Panc1 (cell line): Measurements from ENCODE around the gene RAP2A. TPM values are rescaled to one million over a fixed set of nuclear protein-coding genes. Genes with fewer than 3 reads are reported as not detected.

ENCODE experiments used
- ATAC-seq: fragments of 200-7000 bp; cut with Tn5 transposase; 2 replicates; pipeline ENCODE4 v1.9.1; 2020; ENCODE audit warnings: mild to moderate bottlenecking, moderate library complexity
- BruUV-seq: library from RNA; stranded (reverse); fragments of 400-500 nt; replicated peaks from 2 replicates; lab custom pipeline; 2021; lab: Mats Ljungman, UMichigan
- CTCF ChIA-PET: fragments of 300-600 bp; sonication (Branson Sonifier 250); formaldehyde crosslinking; loops from one replicate; lab custom pipeline; 2022; ENCODE audit warnings: antibody characterized with exemption; lab: Charles Lee
- POLR2A ChIA-PET: fragments of 300-600 bp; sonication (Branson Sonifier 250); formaldehyde crosslinking; loops from one replicate; lab custom pipeline; 2022; ENCODE audit warnings: antibody characterized with exemption; lab: Charles Lee
- DNase-seq: peaks from one replicate; pipeline ENCODE4 v3.0.0-alpha.2; 2010; ENCODE audit warnings: low read depth, low spot score
- H3K27ac ChIP-seq: 2 replicates; pipeline ENCODE4 v1.5.1; 2011; ENCODE audit warnings: mild to moderate bottlenecking, low read length, inconsistent platforms
- H3K27me3 ChIP-seq: fragments of 200-500 bp; sonication (Bioruptor generic); 2 replicates; pipeline ENCODE4 v1.6.0; 2014; ENCODE audit warnings: low read length, inconsistent platforms; ENCODE audit not compliant: control insufficient read depth, insufficient read depth
- H3K36me3 ChIP-seq: fragments of 200-500 bp; sonication (Bioruptor generic); 2 replicates; pipeline ENCODE4 v1.5.1; 2014; ENCODE audit warnings: inconsistent platforms, mild to moderate bottlenecking, low read length, moderate library complexity; ENCODE audit not compliant: control insufficient read depth, insufficient read depth
- H3K4me1 ChIP-seq: 2 replicates; pipeline ENCODE4 v1.5.1; 2011; ENCODE audit warnings: inconsistent platforms, mild to moderate bottlenecking, low read length, moderate library complexity; ENCODE audit not compliant: control insufficient read depth, insufficient read depth
- H3K4me3 ChIP-seq, 2 experiments: 2 replicates each; pipeline ENCODE4 v1.5.1; 2011 to 2012; ENCODE audit warnings: low read depth in 2 of 2, low read length in 2 of 2, mild to moderate bottlenecking in 2 of 2, inconsistent platforms in 1 of 2, moderate library complexity in 1 of 2
- H3K9me3 ChIP-seq: fragments of 200-500 bp; sonication (Bioruptor generic); 2 replicates; pipeline ENCODE4 v1.5.1; 2014; ENCODE audit warnings: low read depth, mild to moderate bottlenecking, inconsistent platforms, low read length, moderate library complexity; ENCODE audit not compliant: control insufficient read depth, insufficient read depth
- CTCF ChIP-seq: fragments of 450-650 bp; IDR thresholded peaks from 2 replicates; pipeline ENCODE4 v1.5.1; 2017; ENCODE audit warnings: mild to moderate bottlenecking
- POLR2AphosphoS5 ChIP-seq: IDR thresholded peaks from 2 replicates; pipeline ENCODE4 v1.6.1; 2012; ENCODE audit warnings: mild to moderate bottlenecking, low read depth, low read length, moderate library complexity
- REST ChIP-seq, 2 experiments: IDR thresholded peaks; 2 replicates each; pipeline ENCODE4 v1.6.1; 2011 to 2012; ENCODE audit warnings: low read depth in 2 of 2, control low read depth in 1 of 2, low read length in 1 of 2, mild to moderate bottlenecking in 1 of 2, moderate library complexity in 1 of 2; ENCODE audit not compliant: insufficient read depth in 1 of 2
- SIN3A ChIP-seq: IDR thresholded peaks from 2 replicates; pipeline ENCODE4 v1.6.1; 2012; ENCODE audit warnings: low read depth, mild to moderate bottlenecking, low read length, moderate library complexity, borderline replicate concordance; ENCODE audit not compliant: insufficient read depth
- TCF7L2 ChIP-seq: IDR thresholded peaks from 2 replicates; pipeline ENCODE4 v1.6.1; 2011; ENCODE audit warnings: mild to moderate bottlenecking, low read depth, low read length, inconsistent platforms
- in situ Hi-C: cut with HindIII; loops from 2 replicates; pipeline ENCODE4 v1.10.0; 2016; ENCODE audit warnings: low sequenced_read_pairs, low pct_unique_long_range_greater_than_20kb
- intact Hi-C: fragments of 100-400 bp; cut with micrococcal nuclease; formaldehyde crosslinking; loops from one replicate; pipeline ENCODE4 v1.10.0; 2022; ENCODE audit not compliant: unreplicated experiment
- total RNA-seq: library from RNA; stranded (reverse); gene quantifications from one replicate; pipeline ENCODE4 v1.2.1, GENCODE V29; 2021; ENCODE audit not compliant: unreplicated experiment

RAP2A gene
- total RNA-seq, 1 experiment from 2014 or later: 44.3 TPM

GRCh38 chr13:97408938-97409337 is 25.0 kb upstream of the RAP2A start:
- ATAC-seq (no peak), DNase-seq (no peak)
- in situ Hi-C loops: no loop called here
- intact Hi-C loops: no loop called here
- Histone ChIP-seq H3K9me3 (no peaks in the 10 kb centered on the region), H3K36me3 (no peaks in the 10 kb centered on the region), H3K27me3 (no peaks in the 10 kb centered on the region), H3K4me3 (no peak overlapping the region), H3K4me1 (no peaks in the 10 kb centered on the region), H3K27ac (no peak overlapping the region)
- ChIA-PET POLR2A (no interaction called here), CTCF (no interaction called here)
- BruUV-seq: no TSS peak
- TF ChIP-seq POLR2AphosphoS5: no peak
- TF ChIP-seq REST (IDR thresholded peaks at IDR 0.05; ENCODE audit: insufficient read depth in 1 of 2, low read depth in 2 of 2, low read length in 1 of 2): no peak
- no peak for TF ChIP-seq SIN3A
- TF ChIP-seq TCF7L2: no peak
- no peak for TF ChIP-seq CTCF

GRCh38 chr13:97411984-97412383 is 22.0 kb upstream of the RAP2A start:
- POLR2A ChIA-PET: no interaction called here
- Histone ChIP-seq H3K27ac (no peak overlapping the region), H3K4me1 (no peaks in the 10 kb centered on the region), H3K27me3 (no peaks in the 10 kb centered on the region), H3K4me3 (no peak overlapping the region), H3K9me3 (no peaks in the 10 kb centered on the region), H3K36me3 (no peaks in the 10 kb centered on the region)
- no peak for TF ChIP-seq TCF7L2
- no peak for TF ChIP-seq REST (IDR thresholded peaks at IDR 0.05; ENCODE audit: insufficient read depth in 1 of 2, low read depth in 2 of 2, low read length in 1 of 2)
- no peak for TF ChIP-seq SIN3A
- TF ChIP-seq CTCF: no peak
- TF ChIP-seq POLR2AphosphoS5: no peak
- BruUV-seq: no TSS peak
- ATAC-seq: no peak
- DNase-seq: no peak
- in situ Hi-C loops: no loop called here
- intact Hi-C loops: no loop called here
- CTCF ChIA-PET: no interaction called here
